ENCODE results near the gene COL27A1.
"Not testable (repeated sequence)": the region's sequence is repeated elsewhere in the genome, so short reads cannot be mapped to it uniquely, and the experiment has no call there.

The COL27A1 gene

DNA sequence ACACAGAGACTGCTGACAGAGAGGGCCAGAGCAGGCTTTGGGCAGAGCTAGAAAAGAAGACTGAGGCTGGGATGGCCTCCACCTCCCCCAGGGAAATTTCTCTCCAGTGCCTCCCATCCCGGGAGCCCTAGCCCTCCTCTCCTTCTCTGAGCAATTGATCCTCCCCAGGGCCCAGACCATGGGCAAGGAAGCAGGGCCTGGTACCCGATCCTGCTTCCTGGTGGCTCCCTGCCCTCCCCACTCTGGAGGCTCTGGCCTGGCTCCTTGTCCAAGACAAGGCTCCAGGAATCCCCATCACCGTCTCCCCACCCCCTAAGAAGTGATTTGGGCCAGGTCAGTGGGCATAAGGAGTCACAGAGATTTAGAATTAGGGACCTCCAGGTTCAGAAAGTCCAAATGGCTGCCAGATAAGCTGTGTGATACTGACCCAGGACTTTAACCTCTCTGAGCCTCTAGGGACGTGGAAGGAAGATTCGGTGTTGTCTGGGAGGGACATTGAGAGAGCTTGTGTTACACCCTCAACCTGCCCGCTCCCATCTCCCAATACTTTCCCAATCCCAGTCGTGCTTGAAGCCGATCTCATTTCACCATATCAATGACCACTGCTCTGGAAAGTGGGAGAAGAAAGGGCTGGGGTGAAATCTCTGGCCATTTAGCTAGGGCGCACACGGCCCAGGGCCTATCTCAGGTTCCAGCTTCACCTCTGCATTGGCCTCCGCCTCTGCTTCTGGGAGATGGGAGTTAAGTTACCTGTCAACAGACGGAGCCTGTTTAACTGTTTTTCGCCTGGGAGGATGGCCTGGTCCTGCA lies 30.5 kb upstream of the COL27A1 start:
- TF ChIP-seq POLR2AphosphoS5 (IDR thresholded peaks at IDR 0.05; ENCODE audit: low read depth, low read length) (no peak), TAF1 (IDR thresholded peaks at IDR 0.05; ENCODE audit: borderline replicate concordance, low read depth, low read length) (no peak), POLR2A (IDR thresholded peaks at IDR 0.05; ENCODE audit: low read depth, low read length) (no peak)
- DNase-seq (ENCODE audit: insufficient read length) (no peak), FAIRE-seq (no peak)

DNA sequence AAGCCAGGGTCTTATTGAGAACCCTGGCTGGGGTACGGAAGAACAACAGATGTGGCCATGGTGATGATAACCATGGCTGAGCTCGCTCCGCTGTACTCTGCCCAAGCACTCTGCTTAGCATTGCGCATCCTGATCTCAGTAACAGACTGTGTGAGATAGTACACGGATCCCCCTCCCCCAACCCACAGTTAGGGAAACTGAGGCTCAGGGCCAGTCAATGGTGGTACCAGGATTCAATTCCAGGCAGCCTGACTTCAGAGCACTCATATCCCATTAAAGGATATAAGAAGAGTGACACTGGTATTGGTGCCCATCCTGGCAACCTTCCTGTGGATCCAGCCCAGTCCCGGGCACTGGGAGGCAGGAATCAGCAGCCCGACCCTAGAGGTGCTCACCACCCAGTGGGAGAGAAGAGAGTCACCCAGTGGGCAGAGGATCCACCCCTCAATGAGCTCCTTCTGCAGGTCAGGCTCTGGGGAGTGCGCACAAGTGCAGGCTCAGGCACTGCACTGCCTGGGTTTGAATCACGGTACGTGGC lies 29.8 kb upstream of the COL27A1 start:
- no peak for DNase-seq (ENCODE audit: insufficient read length)
- no peak for FAIRE-seq
- no peak for TF ChIP-seq POLR2AphosphoS5 (IDR thresholded peaks at IDR 0.05; ENCODE audit: low read depth, low read length)
- no peak for TF ChIP-seq POLR2A (IDR thresholded peaks at IDR 0.05; ENCODE audit: low read depth, low read length)
- no peak for TF ChIP-seq TAF1 (IDR thresholded peaks at IDR 0.05; ENCODE audit: borderline replicate concordance, low read depth, low read length)

GRCh38 chr9:114126247-114127060 lies 28.9 kb upstream of the COL27A1 start:
- TF ChIP-seq POLR2A (IDR thresholded peaks at IDR 0.05; ENCODE audit: low read depth, low read length) (no peak), TAF1 (IDR thresholded peaks at IDR 0.05; ENCODE audit: borderline replicate concordance, low read depth, low read length) (no peak), POLR2AphosphoS5 (IDR thresholded peaks at IDR 0.05; ENCODE audit: low read depth, low read length) (no peak)
- DNase-seq (ENCODE audit: insufficient read length) (no peak), FAIRE-seq (no peak)

DNA sequence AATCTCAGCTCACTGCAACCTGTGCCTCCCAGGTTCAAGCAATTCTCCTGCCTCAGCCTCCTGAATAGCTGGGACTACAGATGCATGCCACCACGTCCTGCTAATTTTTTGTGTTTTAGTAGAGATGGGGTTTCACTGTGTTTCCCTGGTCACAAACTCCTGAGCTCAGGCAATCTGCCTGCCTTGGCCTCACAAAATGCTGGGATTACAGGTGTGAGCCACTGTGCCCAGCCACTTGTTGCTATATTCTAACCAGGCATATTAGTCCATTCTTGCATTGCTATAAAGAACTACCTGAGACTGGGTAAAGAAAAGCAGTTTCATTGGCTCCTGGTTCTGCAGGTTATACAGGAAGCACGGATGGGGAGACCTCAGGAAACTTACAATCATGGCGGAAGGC lies 26.6 kb upstream of the COL27A1 start:
- not testable (repeated sequence) for FAIRE-seq; DNase-seq (ENCODE audit: insufficient read length)

GRCh38 chr9:114130141-114130540 lies 25.2 kb upstream of the COL27A1 start:
- no peak for FAIRE-seq
- TF ChIP-seq POLR2A (IDR thresholded peaks at IDR 0.05; ENCODE audit: low read depth, low read length) (no peak), POLR2AphosphoS5 (IDR thresholded peaks at IDR 0.05; ENCODE audit: low read depth, low read length) (no peak)
- no peak for DNase-seq (ENCODE audit: insufficient read length)

- no peak for DNase-seq (ENCODE audit: insufficient read length)
- FAIRE-seq: no peak
- TF ChIP-seq POLR2AphosphoS5 (IDR thresholded peaks at IDR 0.05; ENCODE audit: low read depth, low read length) (no peak), TAF1 (IDR thresholded peaks at IDR 0.05; ENCODE audit: borderline replicate concordance, low read depth, low read length) (no peak), POLR2A (IDR thresholded peaks at IDR 0.05; ENCODE audit: low read depth, low read length) (no peak)
Observed at GRCh38 chr9:114130624-114131277, 24.6 kb upstream of the COL27A1 start.

DNA sequence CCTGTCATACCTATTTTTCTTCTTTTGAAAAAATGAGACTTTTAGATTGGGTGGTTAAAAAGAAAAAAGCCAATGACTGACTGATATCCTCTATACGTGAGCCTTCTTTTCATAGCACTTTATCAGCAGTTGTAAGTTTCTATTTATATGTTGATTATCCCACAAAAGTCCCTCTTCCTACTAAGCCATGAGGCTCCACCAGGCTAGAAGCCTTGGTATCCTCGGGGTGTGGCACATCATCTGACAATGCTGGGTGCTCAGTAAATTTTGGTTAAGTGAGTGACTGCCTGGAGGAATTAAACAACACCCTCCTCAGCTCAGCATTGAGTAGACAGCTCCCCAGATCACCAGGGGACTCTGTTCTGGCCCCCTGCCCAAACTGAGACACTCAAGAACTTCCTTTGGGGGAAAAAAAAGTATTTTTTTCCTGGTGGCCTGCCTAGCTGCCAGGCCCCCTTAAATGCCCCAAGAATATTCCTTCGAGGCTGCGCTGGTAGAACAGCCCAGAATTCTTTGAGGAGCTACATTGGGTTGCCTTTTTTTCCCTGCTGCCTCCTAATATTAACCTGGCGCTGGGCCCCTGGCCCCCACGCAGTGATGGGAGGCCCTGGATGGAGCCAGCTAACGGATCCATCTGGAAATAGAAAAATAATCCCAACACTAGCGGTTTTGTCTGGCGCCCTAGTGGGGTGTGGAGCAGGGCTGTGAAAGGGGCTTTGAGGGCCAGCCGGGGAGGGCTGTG lies 23.4 kb upstream of the COL27A1 start:
- DNase-seq (ENCODE audit: insufficient read length): no peak
- TF ChIP-seq POLR2A (IDR thresholded peaks at IDR 0.05; ENCODE audit: low read depth, low read length) (no peak), TAF1 (IDR thresholded peaks at IDR 0.05; ENCODE audit: borderline replicate concordance, low read depth, low read length) (no peak), POLR2AphosphoS5 (IDR thresholded peaks at IDR 0.05; ENCODE audit: low read depth, low read length) (no peak)
- FAIRE-seq: no peak

- no peak for DNase-seq (ENCODE audit: insufficient read length)
- FAIRE-seq: no peak
- TF ChIP-seq TAF1 (IDR thresholded peaks at IDR 0.05; ENCODE audit: borderline replicate concordance, low read depth, low read length): no peak
- no peak for TF ChIP-seq POLR2A (IDR thresholded peaks at IDR 0.05; ENCODE audit: low read depth, low read length)
- no peak for TF ChIP-seq POLR2AphosphoS5 (IDR thresholded peaks at IDR 0.05; ENCODE audit: low read depth, low read length)
Observed at GRCh38 chr9:114132550-114132918, 22.8 kb upstream of the COL27A1 start.

GRCh38 chr9:114134827-114135396 lies 20.4 kb upstream of the COL27A1 start:
- FAIRE-seq: no peak
- TF ChIP-seq TAF1 (IDR thresholded peaks at IDR 0.05; ENCODE audit: borderline replicate concordance, low read depth, low read length) (no peak), POLR2A (IDR thresholded peaks at IDR 0.05; ENCODE audit: low read depth, low read length) (no peak), POLR2AphosphoS5 (IDR thresholded peaks at IDR 0.05; ENCODE audit: low read depth, low read length) (no peak)
- no peak for DNase-seq (ENCODE audit: insufficient read length)

- DNase-seq (ENCODE audit: insufficient read length) (no peak), FAIRE-seq (no peak)
- TF ChIP-seq POLR2A (IDR thresholded peaks at IDR 0.05; ENCODE audit: low read depth, low read length): no peak
- TF ChIP-seq POLR2AphosphoS5 (IDR thresholded peaks at IDR 0.05; ENCODE audit: low read depth, low read length): no peak
- no peak for TF ChIP-seq TAF1 (IDR thresholded peaks at IDR 0.05; ENCODE audit: borderline replicate concordance, low read depth, low read length)
Observed at GRCh38 chr9:114137831-114138230, 17.5 kb upstream of the COL27A1 start.

DNA sequence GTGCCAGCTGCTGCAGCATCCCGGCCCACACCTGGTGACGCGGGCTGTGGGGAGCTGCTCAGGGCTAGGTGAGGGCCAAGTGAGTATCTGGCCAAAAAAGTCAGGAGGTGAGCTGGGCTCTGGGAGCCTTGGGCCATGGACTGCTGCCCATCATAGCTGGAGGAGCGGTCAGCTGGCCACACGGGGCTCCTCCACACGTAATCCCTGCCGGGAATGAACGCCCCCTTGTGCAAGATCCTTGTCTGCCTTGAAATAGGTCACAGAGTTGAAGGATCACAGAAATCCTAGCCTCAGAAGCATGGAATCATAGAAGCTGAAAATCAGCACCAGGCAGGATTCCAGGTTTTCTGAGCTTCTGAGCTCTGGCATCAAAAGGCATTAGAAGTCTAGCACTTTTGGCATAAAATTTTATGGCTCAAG lies 16.8 kb upstream of the COL27A1 start:
- DNase-seq (ENCODE audit: insufficient read length) (no peak), FAIRE-seq (no peak)
- TF ChIP-seq POLR2AphosphoS5 (IDR thresholded peaks at IDR 0.05; ENCODE audit: low read depth, low read length) (no peak), POLR2A (IDR thresholded peaks at IDR 0.05; ENCODE audit: low read depth, low read length) (no peak), TAF1 (IDR thresholded peaks at IDR 0.05; ENCODE audit: borderline replicate concordance, low read depth, low read length) (no peak)

Data from GM12892 (cell line).